Measurements from ENCODE around the gene ABCA12. TPM values are rescaled to one million over a fixed set of nuclear protein-coding genes. Genes with fewer than 3 reads are reported as not detected.

The ABCA12 gene
- total RNA-seq, 4 donors from 2014 or later = 70.3 to 116 (median 93.6) TPM

DNA sequence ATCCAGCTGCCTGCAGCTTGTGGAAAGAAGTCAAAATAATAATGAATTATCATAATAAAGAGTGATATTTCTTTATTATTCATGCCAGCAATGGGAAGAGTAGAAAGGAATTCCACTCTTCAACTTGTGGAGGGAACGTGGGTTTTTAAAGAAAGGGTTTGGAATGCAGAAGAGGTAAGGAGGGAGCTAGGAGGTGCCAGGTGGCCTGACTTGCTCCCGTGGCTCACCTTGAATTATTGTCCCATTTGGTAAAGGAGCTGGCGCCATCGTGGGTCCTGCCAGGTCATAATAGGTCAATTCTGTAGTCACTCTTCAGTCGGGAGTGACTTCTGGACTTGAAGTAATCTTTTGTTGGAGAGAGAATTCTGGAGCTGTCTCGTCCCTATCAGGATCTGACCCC is 233.8 kb downstream of the ABCA12 start:
- no peak for DNase-seq (ENCODE audit: low spot score in 2 of 2)
- WGBS, 2 donors = 73 to 77% methylated on average over 6 of the region's 6 CpGs
- no peak for TF ChIP-seq POLR2A (IDR thresholded peaks at IDR 0.05)
- TF ChIP-seq, protein P1, sequence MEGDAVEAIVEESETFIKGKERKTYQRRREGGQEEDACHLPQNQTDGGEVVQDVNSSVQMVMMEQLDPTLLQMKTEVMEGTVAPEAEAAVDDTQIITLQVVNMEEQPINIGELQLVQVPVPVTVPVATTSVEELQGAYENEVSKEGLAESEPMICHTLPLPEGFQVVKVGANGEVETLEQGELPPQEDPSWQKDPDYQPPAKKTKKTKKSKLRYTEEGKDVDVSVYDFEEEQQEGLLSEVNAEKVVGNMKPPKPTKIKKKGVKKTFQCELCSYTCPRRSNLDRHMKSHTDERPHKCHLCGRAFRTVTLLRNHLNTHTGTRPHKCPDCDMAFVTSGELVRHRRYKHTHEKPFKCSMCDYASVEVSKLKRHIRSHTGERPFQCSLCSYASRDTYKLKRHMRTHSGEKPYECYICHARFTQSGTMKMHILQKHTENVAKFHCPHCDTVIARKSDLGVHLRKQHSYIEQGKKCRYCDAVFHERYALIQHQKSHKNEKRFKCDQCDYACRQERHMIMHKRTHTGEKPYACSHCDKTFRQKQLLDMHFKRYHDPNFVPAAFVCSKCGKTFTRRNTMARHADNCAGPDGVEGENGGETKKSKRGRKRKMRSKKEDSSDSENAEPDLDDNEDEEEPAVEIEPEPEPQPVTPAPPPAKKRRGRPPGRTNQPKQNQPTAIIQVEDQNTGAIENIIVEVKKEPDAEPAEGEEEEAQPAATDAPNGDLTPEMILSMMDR (IDR thresholded peaks at IDR 0.05) = no peak
- H3K4me3 ChIP-seq (ENCODE audit: low read depth, poor library complexity, severe bottlenecking) = no peak overlapping the region
- intact Hi-C loops (cut with DNase I; ENCODE audit: low total_unique reads) = no loop called here

DNA sequence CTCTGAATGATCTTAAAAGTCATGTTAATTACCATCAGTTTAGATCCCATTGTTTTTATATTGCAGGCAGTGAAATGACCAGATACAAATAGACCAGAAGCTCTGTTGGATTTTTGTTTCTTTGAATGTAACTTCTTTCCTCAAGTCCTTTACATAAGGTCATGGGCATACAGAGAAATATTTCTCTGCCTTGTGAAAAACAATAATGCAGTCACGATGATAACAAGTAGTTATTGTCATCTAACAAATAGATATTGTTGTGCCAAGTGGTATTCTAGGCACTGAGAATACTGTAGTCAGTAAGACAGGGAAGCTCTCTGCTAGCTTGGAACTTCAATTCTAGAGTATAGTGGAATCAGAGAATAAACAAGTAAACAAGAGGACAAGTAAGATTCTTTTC is 234.2 kb downstream of the ABCA12 start:
- no peak for DNase-seq (ENCODE audit: low spot score in 2 of 2)
- no peak overlapping the region for H3K4me3 ChIP-seq (ENCODE audit: low read depth, poor library complexity, severe bottlenecking)
- intact Hi-C loops (cut with DNase I; ENCODE audit: low total_unique reads) = no loop called here
- TF ChIP-seq, protein P1 (IDR thresholded peaks at IDR 0.05) = no peak
- TF ChIP-seq POLR2A (IDR thresholded peaks at IDR 0.05) = no peak
- WGBS, 2 donors = 75 to 82% methylated on average over 1 of the region's 1 CpG

DNA sequence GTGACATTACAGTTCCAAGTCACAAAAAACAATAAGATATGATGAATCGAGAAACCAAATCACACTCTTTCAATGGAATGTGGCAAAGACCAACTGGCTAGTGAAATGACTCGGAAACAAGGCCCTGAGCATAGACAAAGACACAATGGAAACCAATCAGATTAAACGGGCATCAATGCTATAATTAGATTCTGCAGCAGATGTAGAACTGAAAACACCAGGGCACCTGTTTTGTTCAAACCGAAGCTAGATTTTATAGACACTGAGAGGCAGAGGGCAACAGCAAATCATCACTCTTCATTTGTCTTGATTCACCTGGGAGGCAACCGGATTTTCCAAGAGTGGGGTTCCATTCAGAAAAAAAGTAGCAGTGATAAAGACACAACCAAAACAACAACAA is 236.1 kb downstream of the ABCA12 start:
- H3K4me3 ChIP-seq (ENCODE audit: low read depth, poor library complexity, severe bottlenecking) = no peak overlapping the region
- DNase-seq (ENCODE audit: low spot score in 2 of 2) = no peak
- TF ChIP-seq, protein P1 (IDR thresholded peaks at IDR 0.05) = no peak
- TF ChIP-seq POLR2A (IDR thresholded peaks at IDR 0.05) = no peak
- 75 to 79% methylated on average over 5 of the region's 5 CpGs for WGBS, 2 donors
- intact Hi-C loops (cut with DNase I; ENCODE audit: low total_unique reads) = no loop called here

DNA sequence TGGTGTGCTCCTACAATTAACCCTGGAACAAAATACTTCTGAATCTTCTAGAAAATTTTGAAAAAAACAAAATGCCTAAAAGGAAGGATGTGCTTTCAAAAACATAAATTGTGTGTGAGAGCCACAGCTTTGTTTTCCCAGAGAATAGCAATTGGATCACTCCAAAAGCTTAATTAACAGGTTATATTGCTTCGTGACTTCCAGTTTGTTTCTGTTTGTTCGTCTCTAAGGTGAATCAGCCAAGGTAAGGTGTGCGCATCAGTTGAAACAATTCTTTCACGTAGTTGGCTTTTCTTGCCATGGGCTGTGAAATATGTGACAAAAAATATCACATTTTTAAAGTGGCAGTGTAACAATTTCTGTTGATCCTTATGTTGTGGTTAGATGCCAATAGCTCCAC is 238.7 kb downstream of the ABCA12 start:
- intact Hi-C loops (cut with DNase I; ENCODE audit: low total_unique reads) = no loop called here
- WGBS, 2 donors = 46 to 69% methylated on average over 4 of the region's 4 CpGs
- no peak overlapping the region for H3K4me3 ChIP-seq (ENCODE audit: low read depth, poor library complexity, severe bottlenecking)
- no peak for TF ChIP-seq POLR2A (IDR thresholded peaks at IDR 0.05)
- no peak for DNase-seq (ENCODE audit: low spot score in 2 of 2)

DNA sequence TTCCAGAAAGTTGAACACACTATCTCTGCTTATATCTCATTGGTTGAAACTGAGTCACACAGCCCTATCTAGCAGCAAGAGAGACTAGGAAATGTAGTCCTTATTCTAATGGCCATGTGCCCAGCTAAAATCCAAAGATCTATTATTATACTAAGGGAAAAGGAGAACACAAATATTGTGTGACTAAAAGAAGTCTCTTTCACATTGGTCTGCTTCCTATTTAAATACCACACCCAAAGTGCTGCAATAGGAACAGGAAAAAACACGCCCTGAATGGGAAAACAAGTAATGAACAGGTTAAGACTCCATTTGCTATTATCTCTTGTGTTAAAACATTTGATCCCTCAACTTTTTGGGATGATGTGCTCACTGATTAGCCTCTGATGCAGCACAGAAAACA is 242.2 kb downstream of the ABCA12 start:
- no peak for DNase-seq (ENCODE audit: low spot score in 2 of 2)
- intact Hi-C loops (cut with DNase I; ENCODE audit: low total_unique reads) = no loop called here
- H3K4me3 ChIP-seq (ENCODE audit: low read depth, poor library complexity, severe bottlenecking) = no peak overlapping the region
- TF ChIP-seq, protein P1 (IDR thresholded peaks at IDR 0.05) = no peak
- TF ChIP-seq POLR2A (IDR thresholded peaks at IDR 0.05) = no peak
- WGBS, 2 donors = 37 to 55% methylated on average over 1 of the region's 1 CpG

- no peak for DNase-seq (ENCODE audit: low spot score in 2 of 2)
- WGBS, 2 donors = 95 to 98% methylated on average over 3 of the region's 3 CpGs
- H3K4me3 ChIP-seq (ENCODE audit: low read depth, poor library complexity, severe bottlenecking) = no peak overlapping the region
- intact Hi-C loops (cut with DNase I; ENCODE audit: low total_unique reads) = no loop called here
- TF ChIP-seq, protein P1 (IDR thresholded peaks at IDR 0.05) = no peak
- TF ChIP-seq POLR2A (IDR thresholded peaks at IDR 0.05) = no peak
Measured at GRCh38 chr2:214895469-214895868, 243.0 kb downstream of the ABCA12 start.

Data from lower leg skin (tissue), 4 donors.